Measurements from ENCODE around the gene GCH1. TPM values are rescaled to one million over a fixed set of nuclear protein-coding genes. Genes with fewer than 3 reads are reported as not detected.
"Not testable (repeated sequence)": the region's sequence is repeated elsewhere in the genome, so short reads cannot be mapped to it uniquely, and the experiment has no call there.

The GCH1 gene
- polyA plus RNA-seq, 3 donors = 3.6 to 19.6 (median 9.6) TPM

GRCh38 chr14:54916101-54916500, 13.5 kb upstream of the GCH1 start:
- no peak overlapping the region for H3K27ac ChIP-seq (ENCODE audit: low read depth, low read length)
- 96 to 100% (median 96%) methylated on average over 1 of the region's 1 CpG for WGBS, 3 donors

DNA sequence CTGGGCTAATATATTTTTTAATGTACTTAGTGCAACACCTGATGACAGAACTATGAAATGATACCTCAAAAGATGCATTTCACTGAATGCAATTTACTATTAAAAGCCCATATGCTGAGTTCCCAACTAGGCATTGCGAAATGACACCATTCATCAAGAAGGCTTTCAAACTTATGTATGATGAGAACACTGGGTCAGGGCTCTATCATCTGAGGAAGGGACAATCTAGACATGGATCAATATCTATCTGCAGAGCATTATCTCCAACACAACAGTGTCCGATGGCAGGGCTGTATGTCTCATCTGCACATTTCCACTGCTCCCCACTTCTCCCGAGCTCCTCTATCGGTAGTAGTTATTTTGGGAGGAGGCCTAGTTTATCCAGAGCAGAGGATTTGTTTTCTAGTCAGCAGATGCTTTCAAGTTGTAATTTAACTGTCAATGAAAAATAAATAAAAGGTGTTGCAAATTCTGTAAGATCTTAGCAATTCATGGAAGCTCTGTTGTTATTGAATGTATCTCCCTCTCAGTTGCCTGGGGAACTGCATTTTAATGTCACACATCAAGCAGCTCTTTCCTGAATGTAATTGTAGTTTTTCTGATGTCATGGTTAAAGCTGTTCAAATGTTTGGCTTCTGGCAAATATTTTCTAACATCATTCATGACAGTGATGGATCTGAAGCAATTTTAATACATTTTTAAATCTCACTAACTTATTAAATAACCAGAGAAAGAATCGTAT, 7.4 kb upstream of the GCH1 start:
- no peak overlapping the region for H3K27ac ChIP-seq (ENCODE audit: low read depth, low read length)
- 84 to 94% (median 89%) methylated on average over 5 of the region's 5 CpGs for WGBS, 3 donors

GRCh38 chr14:54908973-54909372, 6.3 kb upstream of the GCH1 start:
- H3K27ac ChIP-seq (ENCODE audit: low read depth, low read length) = not testable (repeated sequence)
- 76 to 87% (median 85%) methylated on average over 4 of the region's 4 CpGs for WGBS, 3 donors

GRCh38 chr14:54908190-54908589, 5.6 kb upstream of the GCH1 start:
- WGBS, 3 donors = 63 to 81% (median 77%) methylated on average over 4 of the region's 4 CpGs
- no peak overlapping the region for H3K27ac ChIP-seq (ENCODE audit: low read depth, low read length)

GRCh38 chr14:54906075-54906474, 3.4 kb upstream of the GCH1 start:
- no peak overlapping the region for H3K27ac ChIP-seq (ENCODE audit: low read depth, low read length)

DNA sequence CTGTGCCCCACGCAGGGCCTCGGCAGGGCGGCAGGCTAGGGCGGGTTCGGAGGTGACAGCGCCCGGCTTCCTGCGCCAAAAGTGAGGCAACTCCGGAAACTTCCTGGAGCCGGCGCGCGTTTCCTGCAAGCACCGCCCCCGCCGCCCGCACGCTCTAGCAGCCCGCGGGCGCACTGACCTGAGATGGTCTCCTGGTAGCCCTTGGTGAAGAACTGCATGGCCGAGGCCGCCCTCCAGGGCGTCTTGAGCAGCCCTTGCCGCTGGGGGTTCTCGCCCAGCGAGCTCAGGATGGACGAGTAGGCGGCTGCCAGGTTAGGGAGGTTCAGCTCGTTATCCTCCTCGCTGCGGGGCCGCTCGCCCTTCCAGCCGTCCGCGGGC, 494 bp downstream of the GCH1 start:
- 0% methylated on average over 37 of the region's 37 CpGs for WGBS, 3 donors
- peak overlapping the region; percentile 0 for H3K27ac ChIP-seq (ENCODE audit: low read depth, low read length)

GRCh38 chr14:54901380-54902142, 1.1 kb downstream of the GCH1 start:
- WGBS, 3 donors = 0 to 1% (median 1%) methylated on average over 42 of the region's 42 CpGs
- peak overlapping the region; percentile 0 for H3K27ac ChIP-seq (ENCODE audit: low read depth, low read length)

DNA sequence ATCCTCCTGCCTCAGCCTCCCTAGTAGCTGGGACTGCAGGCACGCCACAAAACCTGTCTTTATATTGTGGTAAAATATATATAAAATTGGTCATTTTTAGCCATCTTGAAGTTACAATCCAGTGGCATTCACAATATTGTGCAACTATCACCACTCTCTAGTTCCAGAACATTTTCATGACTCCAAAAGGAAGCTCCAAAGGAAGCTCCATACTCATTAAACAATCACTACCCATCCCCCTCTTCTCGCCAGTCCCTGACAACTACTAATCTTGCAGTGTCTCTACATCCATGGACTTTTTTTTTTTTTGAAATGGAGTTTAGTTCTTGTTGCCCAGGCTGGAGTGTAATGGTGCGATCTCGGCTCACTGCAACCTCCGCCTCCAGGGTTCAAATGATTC, 3.1 kb downstream of the GCH1 start:
- WGBS, 3 donors = 96 to 99% (median 97%) methylated on average over 5 of the region's 5 CpGs
- H3K27ac ChIP-seq (ENCODE audit: low read depth, low read length) = no peak overlapping the region

DNA sequence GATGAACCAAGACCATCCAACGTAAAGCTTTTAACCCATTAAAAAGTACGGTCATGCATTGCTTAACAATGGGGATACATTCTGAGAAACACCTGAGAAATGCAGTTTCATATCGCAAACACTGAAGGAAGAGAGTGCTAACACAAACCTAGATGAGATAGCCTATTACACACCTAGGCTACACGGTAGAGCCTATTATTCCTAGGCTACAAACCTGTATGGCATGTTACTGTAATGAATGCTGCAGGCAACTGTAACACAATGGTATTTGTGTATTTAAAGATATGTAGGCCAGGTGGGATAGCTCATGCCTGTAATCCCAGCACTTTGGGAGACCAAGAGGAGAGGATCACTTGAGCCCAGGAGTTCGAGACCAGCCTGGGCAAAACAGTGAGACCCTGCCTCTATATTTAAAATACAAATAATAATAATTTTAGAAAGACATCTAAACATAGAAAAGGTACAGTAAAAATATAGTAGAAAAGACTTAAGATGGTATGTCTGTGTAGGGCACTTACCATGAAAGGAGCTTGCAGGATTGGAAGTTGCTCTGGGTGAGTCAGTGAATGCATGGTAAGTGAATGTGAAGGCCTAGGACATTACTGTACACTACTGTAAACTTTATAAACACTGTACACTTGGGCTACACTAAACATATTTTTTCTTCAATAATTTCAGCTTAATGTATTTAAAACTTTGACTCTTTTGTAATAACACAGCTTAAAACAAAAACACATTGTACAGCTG, 4.6 kb downstream of the GCH1 start:
- 95 to 96% (median 95%) methylated on average over 5 of the region's 5 CpGs for WGBS, 3 donors
- H3K27ac ChIP-seq (ENCODE audit: low read depth, low read length) = not testable (repeated sequence)

DNA sequence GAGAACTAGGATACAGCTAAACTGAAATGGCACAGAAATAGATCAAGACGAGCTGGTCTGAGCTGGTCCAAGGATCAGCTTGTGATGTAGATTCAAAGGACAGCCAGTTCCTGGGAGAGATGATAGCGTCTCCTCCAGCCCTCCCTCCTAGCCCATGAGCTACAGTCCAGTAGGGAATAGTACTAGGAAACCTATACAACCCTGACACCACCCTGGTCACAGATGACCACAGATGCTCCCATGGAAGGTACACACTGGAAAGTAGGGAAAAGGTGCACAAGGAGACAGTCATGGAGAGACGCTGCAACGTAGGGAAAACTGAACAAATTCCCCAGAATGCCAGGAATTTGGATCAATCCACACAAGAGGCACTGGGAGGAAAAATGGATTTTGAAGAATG, 6.9 kb downstream of the GCH1 start:
- no peak overlapping the region for H3K27ac ChIP-seq (ENCODE audit: low read depth, low read length)
- 82 to 87% (median 83%) methylated on average over 4 of the region's 4 CpGs for WGBS, 3 donors

DNA sequence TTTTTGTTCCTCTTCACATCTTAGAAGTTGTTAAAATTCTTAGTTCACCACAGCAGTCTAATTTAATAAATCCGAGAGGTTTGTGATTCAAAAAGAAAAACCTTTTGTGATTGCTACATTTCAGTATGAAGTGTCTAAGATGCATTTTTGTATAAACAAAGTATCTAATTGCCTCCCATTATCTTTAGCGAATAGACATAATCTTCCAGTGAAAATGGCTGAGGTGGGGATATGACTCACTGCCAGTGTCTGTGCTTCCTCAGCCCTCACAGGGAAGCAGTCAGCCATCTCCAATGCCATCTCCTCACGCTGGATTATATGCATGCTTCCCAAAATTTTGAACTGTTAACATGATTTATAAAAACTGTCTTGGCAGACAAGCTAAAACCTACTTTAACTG, 7.6 kb downstream of the GCH1 start:
- H3K27ac ChIP-seq (ENCODE audit: low read depth, low read length) = no peak overlapping the region
- WGBS, 3 donors = 76 to 88% (median 82%) methylated on average over 3 of the region's 3 CpGs

- WGBS, 3 donors = 75 to 89% (median 82%) methylated on average over 3 of the region's 3 CpGs
- no peak overlapping the region for H3K27ac ChIP-seq (ENCODE audit: low read depth, low read length)
Observed at GRCh38 chr14:54893151-54893760, 9.4 kb downstream of the GCH1 start.

- no peak overlapping the region for H3K27ac ChIP-seq (ENCODE audit: low read depth, low read length)
- WGBS, 3 donors = 84 to 90% (median 86%) methylated on average over 10 of the region's 10 CpGs
Observed at GRCh38 chr14:54891471-54892245, 11.0 kb downstream of the GCH1 start.

DNA sequence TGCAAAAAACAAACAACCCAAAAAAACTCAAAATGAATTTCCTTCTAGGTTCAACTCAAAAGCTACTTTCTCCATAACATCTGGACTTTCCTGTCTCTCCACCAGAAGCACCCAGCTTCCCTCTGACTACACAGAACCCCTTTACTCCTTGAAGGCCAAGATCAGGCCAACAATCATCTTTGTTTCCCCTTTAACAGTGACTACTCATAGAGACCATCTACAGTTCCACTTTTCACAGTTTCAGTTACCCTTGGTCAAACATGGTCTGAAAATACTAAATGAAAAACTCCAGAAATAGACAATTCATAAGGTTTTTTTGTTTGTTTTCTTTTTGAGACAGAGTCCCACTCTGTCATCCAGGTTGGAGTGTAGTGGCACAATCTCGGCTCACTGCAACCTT, 11.8 kb downstream of the GCH1 start:
- H3K27ac ChIP-seq (ENCODE audit: low read depth, low read length) = no peak overlapping the region
- WGBS, 3 donors = 95 to 100% (median 97%) methylated on average over 1 of the region's 1 CpG

DNA sequence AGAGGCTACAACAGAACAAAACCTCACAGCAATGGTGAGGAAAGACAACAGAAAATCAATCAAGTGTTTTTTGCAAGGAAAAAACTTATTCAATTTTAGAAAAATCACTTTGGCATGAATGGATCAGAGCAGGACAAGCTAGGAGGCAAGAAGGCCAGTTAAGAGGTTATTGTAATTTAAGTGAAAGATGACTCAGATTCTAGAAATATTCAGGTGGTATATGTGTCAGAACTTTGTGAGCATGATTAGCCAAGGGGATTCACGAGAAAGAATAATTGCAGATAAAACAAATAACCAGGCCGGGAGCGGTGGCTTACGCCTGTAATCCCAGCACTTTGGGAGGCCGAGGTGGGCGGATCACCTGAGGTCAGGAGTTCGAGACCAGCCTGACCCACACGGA, 12.7 kb downstream of the GCH1 start:
- no peak overlapping the region for H3K27ac ChIP-seq (ENCODE audit: low read depth, low read length)
- WGBS, 3 donors = 94 to 95% (median 94%) methylated on average over 8 of the region's 8 CpGs

DNA sequence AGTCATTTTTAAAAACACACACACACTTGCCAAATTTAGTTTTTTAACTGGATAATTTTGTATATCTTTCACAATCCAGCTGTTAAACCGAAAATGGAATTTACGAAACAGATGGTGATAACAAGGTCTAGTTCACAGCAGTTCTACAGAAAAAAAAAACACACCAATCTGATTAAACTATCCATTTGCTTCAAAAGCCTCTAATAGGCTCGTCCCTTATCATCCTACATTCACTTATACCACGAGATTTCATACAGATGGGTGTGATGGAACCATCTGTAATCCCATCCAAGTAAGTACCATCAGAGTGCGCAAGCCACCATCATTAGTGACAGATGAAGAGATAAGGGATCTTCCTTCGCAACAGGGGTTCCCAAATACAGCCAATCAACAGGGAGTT, 20.1 kb downstream of the GCH1 start:
- WGBS, 3 donors = 53 to 75% (median 56%) methylated on average over 6 of the region's 6 CpGs

DNA sequence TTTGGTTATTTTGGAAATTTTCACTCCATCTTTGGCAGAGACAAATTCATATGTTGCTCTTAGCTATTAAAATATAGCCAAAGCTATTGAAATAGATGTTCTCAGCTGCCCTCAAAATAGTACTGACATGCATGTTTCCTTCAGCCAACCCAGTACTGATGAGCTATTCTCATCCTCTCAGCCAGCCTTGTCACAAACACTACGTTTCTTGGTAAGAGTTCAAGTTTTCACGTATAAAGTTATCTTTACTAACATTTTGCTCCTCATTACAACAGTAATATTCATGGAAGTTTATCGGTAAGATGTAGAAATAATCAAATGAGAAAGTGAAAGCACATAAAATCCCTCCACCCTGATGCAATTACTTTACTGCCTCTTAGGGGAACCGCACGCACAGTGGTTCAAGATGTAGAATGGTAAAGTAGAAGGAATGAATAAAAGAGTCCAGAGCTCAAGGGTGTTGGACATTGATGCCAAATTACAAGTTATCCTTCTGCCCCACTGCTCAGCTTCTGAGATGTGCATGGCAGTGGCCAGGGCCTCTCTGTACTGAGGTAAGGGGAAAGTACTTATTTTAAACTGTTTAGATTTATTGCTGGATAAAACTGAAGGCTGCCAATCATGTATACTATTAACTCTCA, 20.7 kb downstream of the GCH1 start:
- 1 to 47% (median 2%) methylated on average over 5 of the region's 5 CpGs for WGBS, 3 donors

More for the DNA sequence above, 20.1 kb downstream of the GCH1 start:
- no peak overlapping the region for H3K27ac ChIP-seq (ENCODE audit: low read depth, low read length)

GRCh38 chr14:54881235-54881760, 21.3 kb downstream of the GCH1 start:
- whole genome bisulfite sequencing, 3 donors = 6 to 67% (median 7%) methylated on average over 6 of the region's 6 CpGs
- no peak overlapping the region for H3K27ac ChIP-seq (ENCODE audit: low read depth, low read length)

More for the DNA sequence above, 20.7 kb downstream of the GCH1 start:
- H3K27ac ChIP-seq (ENCODE audit: low read depth, low read length) = no peak overlapping the region
